Adrenal gland (tissue), 12 donors: ENCODE results near the gene ITGA11. TPM values are rescaled to one million over a fixed set of nuclear protein-coding genes. Genes with fewer than 3 reads are reported as not detected.

Experiments
- DNase-seq, 7 donors: peaks; one replicate each; pipeline ENCODE4 v3.0.0-alpha.2; 2019 to 2020
- H3K27ac ChIP-seq, 5 donors: fragments of 200-600 bp; sonication (generic) in 4 of 5; 1 replicate in 3 of 5; 2 replicates in 2 of 5; pipeline versions ENCODE4 v1.5.1 to v1.8.0; 2016 to 2020; ENCODE audit warnings: mild to moderate bottlenecking in 1 of 5
- H3K27me3 ChIP-seq: fragments of 200-600 bp; 2 replicates; pipeline ENCODE4 v1.8.0; 2021
- H3K36me3 ChIP-seq, 2 donors: fragments of 200-600 bp; replicated peaks in 1 of 2; 1 replicate in 1 of 2; 2 replicates in 1 of 2; pipeline versions ENCODE4 v1.5.1 to v1.8.0; 2018 to 2022
- H3K4me1 ChIP-seq, 2 donors: fragments of 200-600 bp; replicated peaks in 1 of 2; 1 replicate in 1 of 2; 2 replicates in 1 of 2; pipeline versions ENCODE4 v1.5.1 to v1.8.0; 2018 to 2021
- H3K4me3 ChIP-seq, 4 donors: fragments of 200-600 bp; sonication (generic) in 3 of 4; one replicate each; pipeline ENCODE4 v1.5.1; 2016 to 2018
- H3K9me3 ChIP-seq, 3 donors: fragments of 200-600 bp; sonication (generic) in 1 of 3; replicated peaks in 1 of 3; 1 replicate in 2 of 3; 2 replicates in 1 of 3; pipeline versions ENCODE4 v1.5.1 to v1.8.0; 2016 to 2021
- POLR2A ChIP-seq, 2 donors: fragments of 450-650 bp; IDR thresholded peaks; one replicate each; pipeline ENCODE4 v1.6.1; 2017; ENCODE audit warnings: antibody characterized with exemption in 2 of 2, mild to moderate bottlenecking in 2 of 2, moderate library complexity in 1 of 2
- WGBS, 4 donors: extraction: QIAGEN DNeasy Blood & Tissue Kit in 2 of 4; methylation state at CpG; one replicate each; pipeline versions ENCODE4 v1.1.5 to v1.1.7; 2013 to 2017; 5-methylcytosine and 5-hydroxymethylcytosine counted together
- intact Hi-C, 2 donors: fragments of 100-400 bp; cut with DNase I; formaldehyde crosslinking; loops; one replicate each; pipeline versions ENCODE4 v1.14.1 to v1.15.0; 2022 to 2023
- polyA plus RNA-seq, 3 donors: library from polyadenylated mRNA; stranded (reverse); fragments of 200-250 nt in 2 of 3; fragments of 350-450 nt in 1 of 3; fragmentation: Illumina TruSeq in 1 of 3; extraction: RNeasy Lipid Tissue Mini Kit (QIAGEN cat#74804) in 1 of 3; gene quantifications; one replicate each; pipeline ENCODE4 v1.2.3, GENCODE V29; 2013 to 2014
- total RNA-seq, 9 donors: library from RNA; depleted of rRNA in 4 of 9; stranded (reverse); fragments of >200 nt in 4 of 9; fragments of 120-200 nt in 1 of 9; fragmentation: NEBNext Ultra II Directional in 1 of 9; extraction: Animal tissue kit (Norgen Biotek cat#: 25700) in 1 of 9; gene quantifications; one replicate each; pipeline versions ENCODE4 v1.1.0 to v1.2.4, GENCODE V29; 2013 to 2023
- TF ChIP-seq, protein P1 (sequence below), 6 experiments: fragments of 450-650 bp in 4 of 6; fragments of 200-600 bp in 2 of 6; sonication (generic) in 1 of 6; IDR thresholded peaks; 1 replicate in 5 of 6; 2 replicates in 1 of 6; pipeline versions ENCODE4 v1.5.1 to v1.8.0; 2016 to 2021; ENCODE audit warnings: antibody characterized with exemption in 6 of 6, mild to moderate bottlenecking in 2 of 6, moderate library complexity in 1 of 6
- donor health status: healthy with polysubstance abuse.
- donor health status: Bipolar disorder and iron deficiency.
- donor health status: DM: yes; HTN: yes; CAD: no.
- donor health status: DM: no; HTN: no; CAD: no.
- donor health status: DM: no; HTN: no; CAD: no.
- donor health status: DM: yes; HTN: yes; CAD: no.

Gene ITGA11
- total and polyA plus RNA-seq, 12 donors = 1.4 to 52.5 (median 7.5) TPM

- H3K9me3 ChIP-seq = no peaks in the 10 kb centered on the region
- 82 to 100% (median 91%) methylated on average over 1 of the region's 1 CpG for WGBS, 4 donors
- no peaks in the 10 kb centered on the region for H3K36me3 ChIP-seq
- H3K27me3 ChIP-seq = peaks cover 18% of the 10 kb centered on the region
- no peak overlapping the region for H3K27ac ChIP-seq
- H3K4me3 ChIP-seq = no peak overlapping the region
- peaks cover 0 to 9% of the 10 kb centered on the region in 2 donors for H3K4me1 ChIP-seq
- no peak for DNase-seq
- TF ChIP-seq, protein P1, sequence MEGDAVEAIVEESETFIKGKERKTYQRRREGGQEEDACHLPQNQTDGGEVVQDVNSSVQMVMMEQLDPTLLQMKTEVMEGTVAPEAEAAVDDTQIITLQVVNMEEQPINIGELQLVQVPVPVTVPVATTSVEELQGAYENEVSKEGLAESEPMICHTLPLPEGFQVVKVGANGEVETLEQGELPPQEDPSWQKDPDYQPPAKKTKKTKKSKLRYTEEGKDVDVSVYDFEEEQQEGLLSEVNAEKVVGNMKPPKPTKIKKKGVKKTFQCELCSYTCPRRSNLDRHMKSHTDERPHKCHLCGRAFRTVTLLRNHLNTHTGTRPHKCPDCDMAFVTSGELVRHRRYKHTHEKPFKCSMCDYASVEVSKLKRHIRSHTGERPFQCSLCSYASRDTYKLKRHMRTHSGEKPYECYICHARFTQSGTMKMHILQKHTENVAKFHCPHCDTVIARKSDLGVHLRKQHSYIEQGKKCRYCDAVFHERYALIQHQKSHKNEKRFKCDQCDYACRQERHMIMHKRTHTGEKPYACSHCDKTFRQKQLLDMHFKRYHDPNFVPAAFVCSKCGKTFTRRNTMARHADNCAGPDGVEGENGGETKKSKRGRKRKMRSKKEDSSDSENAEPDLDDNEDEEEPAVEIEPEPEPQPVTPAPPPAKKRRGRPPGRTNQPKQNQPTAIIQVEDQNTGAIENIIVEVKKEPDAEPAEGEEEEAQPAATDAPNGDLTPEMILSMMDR (IDR thresholded peaks at IDR 0.05) = no peak
- TF ChIP-seq POLR2A (IDR thresholded peaks at IDR 0.05) = no peak
- intact Hi-C loops = no loop called here
Observed at GRCh38 chr15:68427963-68428362, 4.0 kb downstream of the ITGA11 start.

GRCh38 chr15:68427366-68427765 is 4.6 kb downstream of the ITGA11 start:
- TF ChIP-seq, protein P1 (IDR thresholded peaks at IDR 0.05) = no peak
- no peak for TF ChIP-seq POLR2A (IDR thresholded peaks at IDR 0.05)
- Histone ChIP-seq H3K27ac (no peak overlapping the region), H3K4me1 (peaks cover 0 to 7% of the 10 kb centered on the region in 2 donors), H3K36me3 (no peaks in the 10 kb centered on the region), H3K27me3 (peaks cover 13% of the 10 kb centered on the region), H3K9me3 (no peaks in the 10 kb centered on the region), H3K4me3 (no peak overlapping the region)
- DNase-seq = no peak
- intact Hi-C loops = no loop called here
- 63 to 74% (median 70%) methylated on average over 3 of the region's 3 CpGs for WGBS, 4 donors

GRCh38 chr15:68426116-68426515 is 5.8 kb downstream of the ITGA11 start:
- Histone ChIP-seq H3K9me3 (no peaks in the 10 kb centered on the region), H3K4me1 (no peaks in the 10 kb centered on the region), H3K27me3 (peaks cover 5% of the 10 kb centered on the region), H3K4me3 (no peak overlapping the region), H3K27ac (no peak overlapping the region), H3K36me3 (no peaks in the 10 kb centered on the region)
- WGBS, 4 donors = 81 to 96% (median 92%) methylated on average over 5 to 6 of the region's 6 CpGs
- TF ChIP-seq, protein P1 (IDR thresholded peaks at IDR 0.05) = no peak
- TF ChIP-seq POLR2A (IDR thresholded peaks at IDR 0.05) = no peak
- intact Hi-C loops = no loop called here
- DNase-seq = no peak

DNA sequence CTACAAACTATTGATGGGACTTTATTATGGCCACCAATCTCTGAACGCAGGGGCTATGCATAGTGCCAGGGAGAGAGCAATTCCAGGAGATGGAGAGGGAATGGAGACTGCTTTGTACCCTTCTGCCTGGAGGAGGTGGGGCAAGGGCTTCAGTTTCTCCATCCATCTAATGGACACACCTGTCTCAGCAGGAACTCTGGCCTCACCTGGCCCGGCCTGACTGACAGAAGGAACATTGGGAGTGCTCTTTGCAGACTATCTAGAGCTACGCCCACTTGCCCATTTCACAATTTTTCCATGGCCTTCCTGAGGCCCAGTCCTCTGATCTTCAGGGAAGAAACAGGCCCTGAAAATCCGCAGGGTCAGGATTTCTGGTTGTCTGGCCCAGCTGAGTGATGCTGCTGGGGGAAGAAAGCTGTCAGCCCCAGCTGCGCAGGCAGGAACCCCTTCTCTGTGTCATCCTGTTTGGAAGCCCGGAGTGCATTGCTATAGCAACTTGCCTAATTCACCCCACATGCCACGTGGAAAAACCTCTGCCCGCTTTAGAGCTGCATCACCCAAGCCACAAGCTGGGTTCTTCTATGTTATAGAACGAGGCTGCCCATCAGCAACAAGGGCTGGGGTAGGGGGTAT is 6.4 kb downstream of the ITGA11 start:
- no peak for DNase-seq
- no peak for TF ChIP-seq POLR2A (IDR thresholded peaks at IDR 0.05)
- TF ChIP-seq, protein P1 (IDR thresholded peaks at IDR 0.05) = no peak
- H3K36me3 ChIP-seq = no peaks in the 10 kb centered on the region
- no peaks in the 10 kb centered on the region for H3K27me3 ChIP-seq
- 77 to 86% (median 81%) methylated on average over 8 to 9 of the region's 9 CpGs for WGBS, 4 donors
- H3K27ac ChIP-seq = no peak overlapping the region
- intact Hi-C loops = no loop called here
- no peaks in the 10 kb centered on the region for H3K9me3 ChIP-seq
- no peak overlapping the region for H3K4me3 ChIP-seq
- H3K4me1 ChIP-seq = no peaks in the 10 kb centered on the region
